ENCODE measurements around the gene FOXS1.

FOXS1 gene

GRCh38 chr20:31813611-31814010, 31.8 kb downstream of the FOXS1 start:
- TF ChIP-seq CTCF (IDR thresholded peaks at IDR 0.05; ENCODE audit: insufficient read depth, low read length, missing control alignments): no peak
- no peak overlapping the region for H3K4me3 ChIP-seq (ENCODE audit: low read depth, low read length)
- DNase-seq (ENCODE audit: low read depth, low spot score): no peak
- CTCF ChIA-PET: interaction anchor here (0.6 to 12.9 kb wide), 7 partner anchors 11 to 279 kb away, joined by 3 to 242 read pairs (median 4); partner anchors contain the start of gene FOXS1
- POLR2A ChIA-PET: no interaction called here

GRCh38 chr20:31811796-31812728, 33.3 kb downstream of the FOXS1 start:
- CTCF ChIA-PET: interaction anchor here (0.6 to 11.0 kb wide), 4 partner anchors 12 to 220 kb away, joined by 3 to 91 read pairs (median 4); no protein-coding TSS in a partner anchor
- no peak overlapping the region for H3K4me3 ChIP-seq (ENCODE audit: low read depth, low read length)
- TF ChIP-seq CTCF (IDR thresholded peaks at IDR 0.05; ENCODE audit: insufficient read depth, low read length, missing control alignments): no peak
- POLR2A ChIA-PET: no interaction called here
- DNase-seq (ENCODE audit: low read depth, low spot score): no peak

DNA sequence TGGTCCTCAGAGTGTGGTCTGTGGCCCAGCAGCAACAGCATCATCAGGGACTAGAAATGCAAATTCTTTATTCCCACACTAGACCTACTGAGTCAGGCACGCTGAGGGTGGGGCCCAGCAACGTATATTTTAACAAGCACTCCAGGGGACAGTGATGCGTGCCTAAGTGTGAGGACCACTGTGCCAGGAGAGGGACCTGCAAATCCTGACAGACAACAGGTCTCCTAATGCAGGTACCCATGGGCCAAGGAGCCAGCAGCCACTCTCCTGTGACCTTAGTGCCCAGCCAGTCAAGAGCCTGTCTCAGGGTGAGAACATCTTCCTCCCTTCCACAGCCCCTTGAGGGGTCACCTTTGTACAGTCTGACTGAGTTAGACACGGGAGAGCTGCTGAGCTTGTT, 34.2 kb downstream of the FOXS1 start:
- POLR2A ChIA-PET: no interaction called here
- no peak for DNase-seq (ENCODE audit: low read depth, low spot score)
- no peak for TF ChIP-seq CTCF (IDR thresholded peaks at IDR 0.05; ENCODE audit: insufficient read depth, low read length, missing control alignments)
- no peak overlapping the region for H3K4me3 ChIP-seq (ENCODE audit: low read depth, low read length)
- CTCF ChIA-PET: interaction anchor here (1.3 to 11.0 kb wide), 3 partner anchors 13 to 177 kb away, joined by 3 to 91 read pairs (median 4); no protein-coding TSS in a partner anchor

DNA sequence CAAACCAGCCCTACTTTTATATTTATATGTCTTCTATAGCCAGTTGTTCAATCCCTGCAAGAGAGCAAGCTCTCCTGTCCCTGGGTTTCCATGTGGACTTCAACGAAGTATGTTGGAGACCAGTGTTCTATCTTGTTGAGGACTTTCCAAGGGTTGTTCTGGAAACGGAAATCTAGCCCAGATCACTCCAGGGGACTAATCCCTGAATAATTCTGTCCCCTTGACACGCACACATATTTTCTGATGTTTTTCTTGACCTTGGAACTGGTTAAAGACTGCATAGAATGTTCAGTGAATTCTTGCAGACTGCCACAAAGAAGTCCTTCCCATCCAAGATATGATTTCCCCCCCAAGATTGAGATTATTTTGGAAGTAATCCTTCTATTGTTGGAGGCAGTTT, 35.7 kb downstream of the FOXS1 start:
- no peak overlapping the region for H3K4me3 ChIP-seq (ENCODE audit: low read depth, low read length)
- no peak for DNase-seq (ENCODE audit: low read depth, low spot score)
- no peak for TF ChIP-seq CTCF (IDR thresholded peaks at IDR 0.05; ENCODE audit: insufficient read depth, low read length, missing control alignments)
- POLR2A ChIA-PET: no interaction called here
- CTCF ChIA-PET: interaction anchor here (1.0 to 11.0 kb wide), 4 partner anchors 12 to 282 kb away, joined by 3 to 91 read pairs (median 5); no protein-coding TSS in a partner anchor

DNA sequence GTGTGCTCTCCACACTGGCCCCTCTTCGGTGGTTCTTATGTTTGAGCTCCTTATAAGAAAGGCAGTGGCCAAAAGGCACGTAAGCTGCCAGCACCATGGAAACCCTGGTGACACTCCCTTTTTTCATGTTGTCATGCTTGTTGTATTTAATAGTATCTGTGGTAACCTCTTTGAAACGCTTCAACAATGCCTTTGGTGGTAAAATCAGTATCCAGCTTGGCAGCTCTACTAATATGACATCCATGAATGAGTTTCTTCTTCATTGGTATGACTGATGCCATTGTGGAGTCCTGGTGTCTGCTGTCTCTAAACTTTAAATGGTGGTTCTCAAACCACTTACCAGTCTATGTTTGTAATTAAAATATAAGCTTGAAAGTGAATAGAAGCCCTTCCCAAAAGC, 36.9 kb downstream of the FOXS1 start:
- DNase-seq (ENCODE audit: low read depth, low spot score): no peak
- ChIA-PET CTCF (interaction anchor here (0.8 to 11.0 kb wide), 8 partner anchors 13 to 283 kb away, joined by 3 to 91 read pairs (median 3); no protein-coding TSS in a partner anchor), POLR2A (no interaction called here)
- no peak for TF ChIP-seq CTCF (IDR thresholded peaks at IDR 0.05; ENCODE audit: insufficient read depth, low read length, missing control alignments)
- H3K4me3 ChIP-seq (ENCODE audit: low read depth, low read length): no peak overlapping the region
